Upper lobe of left lung (tissue), 4 donors: ENCODE results near the gene PSMB7.

Source experiments
- CTCF ChIP-seq, 6 experiments: fragments of 450-650 bp in 4 of 6; fragments of 200-600 bp in 2 of 6; sonication (generic) in 2 of 6; IDR thresholded peaks; one replicate each; pipeline ENCODE4 v1.5.1; 2016 to 2019; ENCODE audit warnings: antibody characterized with exemption in 6 of 6
- POLR2A ChIP-seq, 4 donors: fragments of 450-650 bp; IDR thresholded peaks; one replicate each; pipeline ENCODE4 v1.5.1; 2016 to 2017; ENCODE audit warnings: antibody characterized with exemption in 4 of 4, mild to moderate bottlenecking in 2 of 4
- POLR2AphosphoS5 ChIP-seq, 2 donors: sonication (generic); formaldehyde crosslinking; IDR thresholded peaks; one replicate each; pipeline ENCODE4 v1.5.1; 2017; ENCODE audit warnings: antibody characterized with exemption in 2 of 2

- TF ChIP-seq POLR2AphosphoS5 (IDR thresholded peaks at IDR 0.05) = no peak
- no peak for TF ChIP-seq CTCF (IDR thresholded peaks at IDR 0.05)
- no peak for TF ChIP-seq POLR2A (IDR thresholded peaks at IDR 0.05)
These were observed 19.4 kb downstream of the PSMB7 start for GRCh38 chr9:124395826-124396225.
